HG03097 (cell line): ENCODE measurements around the gene CMTM5.

Experiments
- ATAC-seq: cut with Tn5 transposase; IDR thresholded peaks from one replicate; pipeline ENCODE4 v1.9.1; 2021; ENCODE audit not compliant: unreplicated experiment, low FRiP score

Gene CMTM5

GRCh38 chr14:23357261-23357660 lies 19.6 kb upstream of the CMTM5 start:
- ATAC-seq = no peak

DNA sequence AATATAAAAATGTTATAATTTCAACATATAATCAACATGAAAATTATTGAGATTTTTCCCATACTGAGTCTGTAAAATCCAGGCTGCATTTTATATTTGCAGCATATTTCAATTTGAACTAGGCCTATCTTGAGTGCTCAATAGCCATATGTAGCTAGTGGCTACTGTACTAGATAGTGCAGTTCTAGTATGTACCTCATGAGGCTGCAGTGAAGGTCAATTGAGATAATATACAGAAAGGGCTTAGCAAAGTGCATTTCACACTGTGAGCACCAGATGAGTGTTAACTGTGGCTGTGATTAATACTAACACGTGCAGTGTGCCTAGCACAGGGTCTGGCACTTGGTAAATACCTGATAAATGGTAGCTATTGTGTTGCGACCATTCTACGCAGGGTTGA lies 18.8 kb upstream of the CMTM5 start:
- ATAC-seq = no peak

DNA sequence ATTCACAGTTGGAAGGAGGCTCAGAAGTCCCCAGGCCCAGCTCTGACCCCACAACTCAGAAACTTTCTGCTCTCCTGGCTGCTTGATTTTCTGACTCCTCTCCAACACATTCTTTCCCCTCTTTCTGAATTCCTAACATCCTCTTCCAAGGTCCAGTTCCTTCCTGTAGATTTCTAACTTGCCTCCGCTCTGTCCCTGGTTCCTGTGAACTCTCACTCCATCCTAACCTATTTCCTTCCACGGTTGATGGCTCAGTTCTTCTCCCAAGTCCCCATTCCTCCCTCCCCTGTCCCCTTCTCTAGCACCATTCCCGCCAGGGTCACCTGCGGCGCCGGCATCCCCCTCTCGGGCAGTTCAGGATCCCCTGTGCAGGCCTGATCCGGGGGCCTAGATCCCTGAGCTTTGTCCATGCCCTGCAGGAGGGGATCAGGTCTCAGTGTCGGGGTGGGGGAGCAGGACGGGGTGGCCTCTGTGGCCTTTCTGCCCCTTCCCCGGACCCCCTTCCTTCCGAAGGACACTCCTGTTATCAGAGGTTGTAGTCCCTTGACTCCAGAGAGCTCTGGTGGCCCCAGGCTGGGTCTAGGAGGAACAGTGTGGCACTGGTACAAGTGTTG lies 18.2 kb upstream of the CMTM5 start:
- ATAC-seq = no peak

GRCh38 chr14:23359167-23359626 lies 17.6 kb upstream of the CMTM5 start:
- ATAC-seq = no peak

- no peak for ATAC-seq
Measured at GRCh38 chr14:23359722-23360447, 17.0 kb upstream of the CMTM5 start.

DNA sequence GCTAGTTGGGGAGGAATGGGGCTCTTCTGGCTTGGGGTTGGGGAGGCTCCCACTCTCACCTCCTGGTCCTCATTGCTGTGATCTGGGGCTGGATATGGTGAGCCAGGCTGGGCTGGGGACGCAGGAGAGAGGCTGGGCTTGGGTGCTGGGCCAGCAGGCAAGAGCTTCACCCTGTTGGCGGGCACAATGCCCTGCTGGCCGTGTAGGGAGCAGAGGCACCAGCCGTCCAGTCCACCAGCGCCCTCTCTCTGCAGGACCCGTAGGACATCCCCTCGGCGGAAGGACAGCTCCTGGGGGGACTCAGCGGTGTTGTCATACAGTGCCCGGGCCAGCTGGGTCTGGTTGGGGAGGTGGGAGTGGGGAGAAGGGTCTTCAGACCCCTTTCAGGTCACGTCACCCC lies 16.4 kb upstream of the CMTM5 start:
- no peak for ATAC-seq

DNA sequence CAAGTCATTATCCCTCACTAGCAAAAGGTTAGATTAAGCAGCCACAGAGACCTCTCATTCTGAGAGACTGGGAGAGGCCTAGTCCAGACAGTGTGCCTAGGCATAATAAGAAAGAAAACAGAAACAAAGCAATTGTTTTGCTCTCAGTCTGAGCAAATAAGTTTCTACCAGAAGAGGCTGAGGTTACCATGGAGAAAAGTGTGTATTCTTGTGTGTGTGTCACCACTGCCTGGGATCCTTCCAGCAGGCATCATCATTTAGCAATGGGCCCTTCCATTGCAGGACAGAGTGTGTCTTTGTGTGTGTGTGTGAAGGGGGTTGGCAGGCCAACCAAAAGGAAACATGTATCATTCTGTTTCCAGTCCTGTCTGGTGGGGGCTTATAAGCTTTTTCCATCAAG lies 15.5 kb upstream of the CMTM5 start:
- no peak for ATAC-seq

- no peak for ATAC-seq
Measured at GRCh38 chr14:23361763-23362162, 15.1 kb upstream of the CMTM5 start.

DNA sequence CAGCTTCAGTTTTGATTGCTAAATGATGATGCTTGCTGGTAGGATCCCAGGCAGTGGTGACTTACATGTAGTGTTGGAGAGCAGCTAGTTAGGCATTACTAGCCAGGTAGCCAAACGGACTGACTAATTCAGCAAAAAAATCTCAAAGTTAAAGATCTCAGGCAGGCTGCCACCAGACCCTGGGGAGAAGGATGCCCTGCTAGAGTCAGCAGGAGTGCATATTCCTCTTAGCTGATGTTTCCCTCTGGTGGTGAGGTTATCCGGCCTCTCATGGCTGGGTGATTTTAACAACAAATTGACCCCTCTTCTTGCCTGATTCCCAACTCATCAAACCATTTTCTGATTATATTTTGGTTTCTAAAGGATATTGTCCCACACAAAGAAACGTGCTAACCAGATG lies 14.6 kb upstream of the CMTM5 start:
- ATAC-seq = no peak

- ATAC-seq = no peak
Measured at GRCh38 chr14:23364164-23365035, 12.4 kb upstream of the CMTM5 start.

GRCh38 chr14:23365036-23365731 lies 11.7 kb upstream of the CMTM5 start, which contains the start of gene EFS:
Gene EFS (minus strand): TSS chr14:23365172. CDS start chr14:23365025, 147 bp downstream.
- no peak for ATAC-seq

- no peak for ATAC-seq
Measured at GRCh38 chr14:23365732-23366425, 11.0 kb upstream of the CMTM5 start.

DNA sequence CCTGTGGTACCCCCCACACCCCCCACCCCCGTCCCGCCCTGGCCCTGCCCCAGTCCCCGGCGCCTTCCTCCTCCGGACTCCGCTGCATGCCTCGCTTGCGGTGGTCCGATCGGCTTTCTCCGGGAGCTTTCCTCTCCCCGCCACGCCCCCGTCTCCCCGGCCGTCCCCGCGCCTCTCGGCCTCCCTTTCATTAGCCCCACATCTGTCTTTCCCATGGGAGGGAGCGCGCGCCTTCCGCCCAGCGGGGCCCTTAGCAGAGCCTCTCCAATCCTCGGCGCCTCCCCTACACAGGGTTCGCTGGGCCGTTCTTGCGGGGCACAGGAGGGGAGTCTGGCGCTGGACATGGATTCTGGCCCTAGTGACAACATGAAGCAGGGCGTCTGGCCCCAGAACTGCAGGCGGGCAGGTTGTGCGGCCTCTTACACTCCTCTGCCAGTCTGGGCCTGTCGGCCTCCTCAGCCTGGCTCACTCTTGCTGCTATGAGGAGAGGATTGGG lies 10.4 kb upstream of the CMTM5 start:
- ATAC-seq = no peak

DNA sequence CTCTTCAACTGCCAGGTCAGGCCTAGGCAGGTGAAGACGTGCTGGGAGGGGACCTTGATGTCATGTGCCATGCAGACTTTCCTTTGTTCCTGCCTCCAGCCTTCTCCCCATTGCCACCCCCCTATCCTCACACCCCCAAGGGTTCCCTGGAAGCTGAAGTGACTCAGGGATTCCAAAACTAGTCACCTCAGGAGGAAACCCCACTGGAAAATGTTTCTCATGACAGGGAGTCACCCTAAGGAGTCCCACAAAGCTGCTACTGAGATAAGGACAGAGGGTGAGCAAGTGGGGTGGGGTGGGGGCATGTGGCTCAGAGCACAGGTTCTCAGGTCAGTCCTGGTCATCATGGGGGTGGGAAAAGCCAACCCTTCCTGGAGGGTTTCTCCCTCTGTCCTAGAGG lies 6.6 kb upstream of the CMTM5 start:
- no peak for ATAC-seq

DNA sequence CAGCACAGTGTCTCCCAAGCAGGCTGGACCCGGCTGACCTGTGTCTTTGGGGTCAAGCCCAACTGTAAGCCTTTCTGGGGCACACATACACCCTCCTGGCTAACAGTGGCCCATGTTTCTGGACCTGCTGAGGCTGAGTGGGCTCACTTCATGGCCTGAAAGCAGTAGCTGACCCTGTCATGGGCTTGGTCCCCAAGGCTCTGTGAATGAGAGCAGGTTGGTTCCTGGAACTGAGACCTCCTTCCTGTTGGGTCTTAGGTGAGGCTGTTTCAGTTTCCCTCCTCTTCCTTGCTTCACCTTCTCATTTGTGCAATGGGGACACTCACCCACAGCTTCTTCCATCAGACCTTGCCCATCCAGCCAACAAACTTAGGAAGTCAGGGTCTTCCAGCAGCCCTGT lies 5.0 kb upstream of the CMTM5 start:
- ATAC-seq = no peak

- ATAC-seq = no peak
Measured at GRCh38 chr14:23372509-23372908, 4.3 kb upstream of the CMTM5 start, which contains the start of gene IL25. Gene IL25 (plus strand): TSS chr14:23372809.

DNA sequence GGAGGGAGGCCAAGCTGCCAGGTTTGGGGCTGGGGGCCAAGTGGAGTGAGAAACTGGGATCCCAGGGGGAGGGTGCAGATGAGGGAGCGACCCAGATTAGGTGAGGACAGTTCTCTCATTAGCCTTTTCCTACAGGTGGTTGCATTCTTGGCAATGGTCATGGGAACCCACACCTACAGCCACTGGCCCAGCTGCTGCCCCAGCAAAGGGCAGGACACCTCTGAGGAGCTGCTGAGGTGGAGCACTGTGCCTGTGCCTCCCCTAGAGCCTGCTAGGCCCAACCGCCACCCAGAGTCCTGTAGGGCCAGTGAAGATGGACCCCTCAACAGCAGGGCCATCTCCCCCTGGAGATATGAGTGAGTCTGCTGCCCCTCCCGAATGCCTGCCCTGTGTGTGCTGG lies 3.8 kb upstream of the CMTM5 start:
- no peak for ATAC-seq

DNA sequence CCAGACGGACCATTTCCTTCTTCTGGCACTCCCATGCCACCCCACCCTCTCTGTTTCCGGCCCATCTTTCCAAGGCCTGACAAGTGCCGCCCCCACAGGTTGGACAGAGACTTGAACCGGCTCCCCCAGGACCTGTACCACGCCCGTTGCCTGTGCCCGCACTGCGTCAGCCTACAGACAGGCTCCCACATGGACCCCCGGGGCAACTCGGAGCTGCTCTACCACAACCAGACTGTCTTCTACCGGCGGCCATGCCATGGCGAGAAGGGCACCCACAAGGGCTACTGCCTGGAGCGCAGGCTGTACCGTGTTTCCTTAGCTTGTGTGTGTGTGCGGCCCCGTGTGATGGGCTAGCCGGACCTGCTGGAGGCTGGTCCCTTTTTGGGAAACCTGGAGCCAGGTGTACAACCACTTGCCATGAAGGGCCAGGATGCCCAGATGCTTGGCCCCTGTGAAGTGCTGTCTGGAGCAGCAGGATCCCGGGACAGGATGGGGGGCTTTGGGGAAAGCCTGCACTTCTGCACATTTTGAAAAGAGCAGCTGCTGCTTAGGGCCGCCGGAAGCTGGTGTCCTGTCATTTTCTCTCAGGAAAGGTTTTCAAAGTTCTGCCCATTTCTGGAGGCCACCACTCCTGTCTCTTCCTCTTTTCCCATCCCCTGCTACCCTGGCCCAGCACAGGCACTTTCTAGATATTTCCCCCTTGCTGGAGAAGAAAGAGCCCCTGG lies 1.2 kb upstream of the CMTM5 start:
- no peak for ATAC-seq

DNA sequence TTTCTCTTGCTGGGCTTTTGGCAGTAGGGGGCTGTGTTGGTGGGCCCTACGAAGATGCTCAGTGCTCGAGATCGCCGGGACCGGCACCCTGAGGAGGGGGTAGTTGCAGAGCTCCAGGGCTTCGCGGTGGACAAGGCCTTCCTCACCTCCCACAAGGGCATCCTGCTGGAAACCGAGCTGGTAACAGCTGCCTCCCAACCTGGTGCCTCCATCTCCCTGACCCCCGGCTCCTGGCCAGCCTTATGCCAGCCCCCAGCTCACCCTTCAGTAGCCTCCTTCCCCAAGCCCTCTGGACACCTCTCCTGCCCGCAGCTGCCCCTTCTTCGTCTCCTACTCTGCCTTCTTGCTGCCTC lies 328 bp downstream of the CMTM5 start:
- ATAC-seq = no peak
